IMR-90 (cell line): ENCODE results near the gene PDF. TPM values are rescaled to one million over a fixed set of nuclear protein-coding genes. Genes with fewer than 3 reads are reported as not detected.

Experiments used
- ATAC-seq: fragments of 200-7000 bp; cut with Tn5 transposase; 2 replicates; pipeline ENCODE4 v1.9.1; 2020; ENCODE audit warnings: low read depth, mild to moderate bottlenecking, moderate library complexity
- BruUV-seq: library from RNA; stranded (reverse); fragments of 400-500 nt; replicated peaks from 2 replicates; lab custom pipeline; 2021; lab: Mats Ljungman, UMichigan
- CTCF ChIA-PET: fragments of 300-600 bp; formaldehyde crosslinking; extraction: SDS; loops from one replicate; lab custom pipeline; 2021; ENCODE audit warnings: antibody characterized with exemption; lab: Yijun Ruan, JAX
- POLR2A ChIA-PET: fragments of 300-600 bp; sonication (Branson Sonifier 250); formaldehyde crosslinking; loops from one replicate; lab custom pipeline; 2022; ENCODE audit warnings: antibody characterized with exemption; ENCODE audit not compliant: unreplicated experiment; lab: Charles Lee
- DNase-seq: peaks from one replicate; pipeline ENCODE4 v3.0.0; 2013
- H2AFZ ChIP-seq: replicated peaks from 2 replicates; pipeline ENCODE3; 2013; ENCODE audit warnings: low read length, mild to moderate bottlenecking; ENCODE audit not compliant: poor library complexity
- H2AK5ac ChIP-seq: 2 replicates; pipeline ENCODE4 v1.6.1; 2013; ENCODE audit warnings: low read depth, low read length, inconsistent platforms
- H2AK9ac ChIP-seq: replicated peaks from 2 replicates; pipeline ENCODE3; 2013; ENCODE audit warnings: mild to moderate bottlenecking, low read depth, low read length, moderate library complexity; ENCODE audit not compliant: poor library complexity
- H2BK120ac ChIP-seq: 2 replicates; pipeline ENCODE4 v1.6.1; 2013; ENCODE audit warnings: low read depth, low read length, inconsistent platforms
- H2BK15ac ChIP-seq: 3 replicates; pipeline ENCODE4 v1.6.1; 2013; ENCODE audit warnings: low read depth, low read length, inconsistent platforms
- H2BK20ac ChIP-seq: 2 replicates; pipeline ENCODE4 v1.6.1; 2013; ENCODE audit warnings: low read depth, mild to moderate bottlenecking, inconsistent platforms, low read length, moderate library complexity
- H2BK5ac ChIP-seq: 2 replicates; pipeline ENCODE4 v1.6.1; 2013; ENCODE audit warnings: mild to moderate bottlenecking, low read depth, low read length, inconsistent platforms; ENCODE audit not compliant: poor library complexity, severe bottlenecking
- H3K14ac ChIP-seq: replicated peaks from 2 replicates; pipeline ENCODE4 v1.6.1; 2013; ENCODE audit warnings: low read depth, low read length, inconsistent platforms
- H3K18ac ChIP-seq: 2 replicates; pipeline ENCODE4 v1.6.1; 2013; ENCODE audit warnings: low read depth, low read length, control low read depth
- H3K23ac ChIP-seq: 2 replicates; pipeline ENCODE4 v1.6.1; 2013; ENCODE audit warnings: low read depth, low read length, inconsistent platforms
- H3K27ac ChIP-seq: 2 replicates; pipeline ENCODE4 v1.5.1; 2013; ENCODE audit warnings: mild to moderate bottlenecking, control low read depth, low read length; ENCODE audit not compliant: insufficient read depth
- H3K27me3 ChIP-seq: 2 replicates; pipeline ENCODE4 v1.6.1; 2013; ENCODE audit warnings: low read length; ENCODE audit not compliant: control insufficient read depth, insufficient read depth
- H3K36me3 ChIP-seq: 2 replicates; pipeline ENCODE4 v1.6.1; 2013; ENCODE audit warnings: low read length, mixed read lengths; ENCODE audit not compliant: control insufficient read depth, insufficient read depth
- H3K4ac ChIP-seq: 2 replicates; pipeline ENCODE4 v1.6.1; 2013; ENCODE audit warnings: low read depth, low read length, inconsistent platforms
- H3K4me1 ChIP-seq: 2 replicates; pipeline ENCODE4 v1.6.1; 2013; ENCODE audit warnings: low read length, mixed read lengths; ENCODE audit not compliant: control insufficient read depth, insufficient read depth
- H3K4me2 ChIP-seq: 2 replicates; pipeline ENCODE4 v1.6.1; 2013; ENCODE audit warnings: low read depth, mild to moderate bottlenecking, control low read depth, low read length, moderate library complexity
- H3K4me3 ChIP-seq: 2 replicates; pipeline ENCODE4 v1.5.1; 2013; ENCODE audit warnings: low read depth, mild to moderate bottlenecking, control low read depth, low read length, moderate library complexity; ENCODE audit not compliant: insufficient read depth
- H3K56ac ChIP-seq: 2 replicates; pipeline ENCODE4 v1.6.1; 2013; ENCODE audit warnings: low read length, inconsistent platforms; ENCODE audit not compliant: insufficient read depth; ENCODE audit errors: extremely low read depth
- H3K79me1 ChIP-seq, 2 experiments: 2 replicates each; pipeline ENCODE4 v1.6.1; 2013; ENCODE audit warnings: low read length in 2 of 2, inconsistent platforms in 1 of 2, low read depth in 1 of 2
- H3K9ac ChIP-seq: 2 replicates; pipeline ENCODE4 v1.6.1; 2013; ENCODE audit warnings: low read depth, low read length, control low read depth
- H3K9me1 ChIP-seq: 2 replicates; pipeline ENCODE4 v1.6.1; 2013; ENCODE audit warnings: low read length, inconsistent platforms; ENCODE audit not compliant: insufficient read depth
- H3K9me3 ChIP-seq: 2 replicates; pipeline ENCODE4 v1.6.1; 2013; ENCODE audit warnings: low read length; ENCODE audit not compliant: control insufficient read depth, insufficient read depth
- H4K20me1 ChIP-seq: 2 replicates; pipeline ENCODE4 v1.6.1; 2013; ENCODE audit warnings: low read length, inconsistent platforms; ENCODE audit not compliant: insufficient read depth
- H4K5ac ChIP-seq: 2 replicates; pipeline ENCODE4 v1.6.1; 2013; ENCODE audit warnings: mild to moderate bottlenecking, low read depth, low read length, control low read depth
- H4K8ac ChIP-seq, 2 experiments: 2 replicates each; pipeline ENCODE4 v1.6.1; 2013; ENCODE audit warnings: low read depth in 2 of 2, low read length in 2 of 2, control low read depth in 1 of 2, inconsistent platforms in 1 of 2
- H4K91ac ChIP-seq: 2 replicates; pipeline ENCODE4 v1.6.1; 2013; ENCODE audit warnings: low read depth, low read length, inconsistent platforms; ENCODE audit not compliant: insufficient read depth
- BHLHE40 ChIP-seq: fragments of 150-350 bp; IDR thresholded peaks from 2 replicates; pipeline ENCODE4 v1.6.1; 2016; ENCODE audit warnings: mild to moderate bottlenecking, low read depth, low read length
- CHD1 ChIP-seq: IDR thresholded peaks from 2 replicates; pipeline ENCODE4 v1.6.1; 2012; ENCODE audit warnings: low read depth, low read length, improper control_type of control experiment
- CTCF ChIP-seq: conservative IDR thresholded peaks from 2 replicates; pipeline ENCODE4 v1.5.1; 2012; ENCODE audit warnings: mild to moderate bottlenecking, low read depth, low read length, improper control_type of control experiment
- ELK1 ChIP-seq: fragments of 150-350 bp; IDR thresholded peaks from 2 replicates; pipeline ENCODE4 v1.6.1; 2016; ENCODE audit warnings: low read depth, mild to moderate bottlenecking, low read length, moderate library complexity, borderline replicate concordance
- FOS ChIP-seq: fragments of 150-350 bp; IDR thresholded peaks from 2 replicates; pipeline ENCODE4 v1.6.1; 2016; ENCODE audit warnings: low read depth, low read length
- MAFK ChIP-seq: IDR thresholded peaks from 2 replicates; pipeline ENCODE4 v1.6.1; 2012; ENCODE audit warnings: low read depth, low read length, improper control_type of control experiment
- MAZ ChIP-seq: IDR thresholded peaks from 2 replicates; pipeline ENCODE4 v1.6.1; 2012; ENCODE audit warnings: low read depth, mild to moderate bottlenecking, low read length, improper control_type of control experiment, moderate library complexity, borderline replicate concordance
- MXI1 ChIP-seq: IDR thresholded peaks from 2 replicates; pipeline ENCODE4 v1.6.1; 2012; ENCODE audit warnings: low read depth, mild to moderate bottlenecking, low read length, moderate library complexity, borderline replicate concordance
- RAD21 ChIP-seq: IDR thresholded peaks from 2 replicates; pipeline ENCODE4 v1.6.1; 2012; ENCODE audit warnings: low read length, improper control_type of control experiment
- RCOR1 ChIP-seq: IDR thresholded peaks from 2 replicates; pipeline ENCODE4 v1.6.1; 2012; ENCODE audit warnings: mild to moderate bottlenecking, low read length, improper control_type of control experiment; ENCODE audit not compliant: insufficient replicate concordance
- RFX5 ChIP-seq: IDR thresholded peaks from 2 replicates; pipeline ENCODE4 v1.8.0; 2012; ENCODE audit warnings: low read depth, mild to moderate bottlenecking, low read length, moderate library complexity
- USF2 ChIP-seq: fragments of 150-350 bp; IDR thresholded peaks from 2 replicates; pipeline ENCODE4 v1.6.1; 2017; ENCODE audit warnings: mild to moderate bottlenecking, antibody characterized with exemption, low read length, low read depth
- WGBS, 2 experiments: methylation state at CpG; one replicate each; pipeline versions ENCODE4 v1.1.5 to v1.1.7; 2013; ENCODE audit warnings: missing lambda C conversion rate in 2 of 2; ENCODE audit not compliant: insufficient read length in 1 of 2; ENCODE audit errors: extremely low coverage in 2 of 2; 5-methylcytosine and 5-hydroxymethylcytosine counted together
- dilution Hi-C: fragments of 300-500 bp; cut with HindIII; formaldehyde crosslinking; loops from one replicate; pipeline ENCODE4 v1.14.3; 2018; ENCODE audit warnings: low sequenced_read_pairs; ENCODE audit not compliant: unreplicated experiment
- in situ Hi-C: fragments of 300-500 bp; cut with MboI; formaldehyde crosslinking; loops from 3 replicates; pipeline ENCODE4 v1.14.3; 2019; ENCODE audit warnings: low sequenced_read_pairs, inconsistent platforms, mixed read lengths
- intact Hi-C: fragments of 100-400 bp; cut with micrococcal nuclease; formaldehyde crosslinking; loops from 2 replicates; pipeline ENCODE4 v1.10.0; 2022
- polyA plus RNA-seq, 3 experiments: library from polyadenylated mRNA; depleted of rRNA; stranded (reverse); fragments of >200 nt; gene quantifications; 2 replicates each; pipeline ENCODE4 v1.2.3, GENCODE V29; 2012; ENCODE audit warnings: low replicate concordance in 1 of 3
- total RNA-seq: library from RNA; depleted of rRNA; stranded (reverse); fragments of >200 nt; gene quantifications from 2 replicates; pipeline ENCODE4 v1.2.3, GENCODE V29; 2012

The PDF gene
- total and polyA plus RNA-seq, 2 of the 4 experiments (the other 2 are of a cell fraction): 4.5 to 6.4 TPM

- Histone ChIP-seq H2BK20ac (no peak overlapping the region), H2AK5ac (no peak overlapping the region; the same call in 1 of the 2 replicates), H3K56ac (no peak overlapping the region), H3K36me3 (peaks cover 42% of the 10 kb centered on the region), H4K5ac (no peak overlapping the region), H3K14ac (no peak overlapping the region), H2AFZ (no peak overlapping the region), H2BK5ac (peak overlapping the region; percentile 39), H4K8ac (no peak overlapping the region), H3K79me1 (peaks cover 9 to 45% of the 10 kb centered on the region in 2 experiments; a peak in 3 of 4 replicates), H3K27ac (no peak overlapping the region), H3K4me2 (no peak overlapping the region), H3K4ac (no peak overlapping the region), H3K9ac (no peak overlapping the region), H3K4me1 (no peaks in the 10 kb centered on the region), H2BK120ac (no peak overlapping the region), H3K23ac (no peak overlapping the region), H2AK9ac (no peak overlapping the region), H3K4me3 (no peak overlapping the region), H2BK15ac (no peak overlapping the region), H4K91ac (no peak overlapping the region), H3K27me3 (no peaks in the 10 kb centered on the region), H4K20me1 (peaks cover 3% of the 10 kb centered on the region; the same call in 1 of the 2 replicates), H3K9me3 (no peaks in the 10 kb centered on the region), H3K18ac (no peak overlapping the region), H3K9me1 (peaks cover 12% of the 10 kb centered on the region)
- CTCF ChIA-PET: interaction anchor here (1.0 kb wide), 1 partner anchor 12 kb away, joined by 3 read pairs; no protein-coding TSS in a partner anchor
- POLR2A ChIA-PET: no interaction called here
- DNase-seq (no peak), ATAC-seq (no peak)
- intact Hi-C loops (no loop called here), in situ Hi-C loops (no loop called here), dilution Hi-C loops (no loop called here)
- TF ChIP-seq RCOR1 (no peak), ELK1 (no peak), RFX5 (no peak), MAZ (no peak), CHD1 (no peak), BHLHE40 (no peak), RAD21 (no peak), USF2 (no peak), FOS (no peak), MAFK (no peak), CTCF (no peak), MXI1 (no peak)
- BruUV-seq: no TSS peak
- 100% methylated on average over 2 of the region's 4 CpGs; no CpG with 5 or more reads in 1 of the 2 experiments for WGBS, 2 experiments
Observed at GRCh38 chr16:69301861-69302260, 28.5 kb downstream of the PDF start.
